ENCODE measurements around the gene FARS2. TPM values are rescaled to one million over a fixed set of nuclear protein-coding genes. Genes with fewer than 3 reads are reported as not detected.

Gene FARS2
- total RNA-seq, 1 experiment from 2014 or later: 17.8 TPM

- POLR2A ChIA-PET (ENCODE audit: low non-redundant PET): interaction anchor here (0.6 to 0.7 kb wide), 2 partner anchors 31 to 81 kb away, joined by 5 read pairs; partner anchors contain the start of gene LYRM4
- no peaks in the 10 kb centered on the region for H3K36me3 ChIP-seq (ENCODE audit: insufficient read depth, low read length, poor library complexity, severe bottlenecking)
- intact Hi-C loops (cut with micrococcal nuclease; ENCODE audit: unreplicated experiment): no loop called here
- H3K4me1 ChIP-seq (ENCODE audit: insufficient read depth, low read length, poor library complexity, severe bottlenecking): no peaks in the 10 kb centered on the region
- no TSS peak for BruUV-seq (replicated peaks)
- no peaks in the 10 kb centered on the region for H3K9me3 ChIP-seq (ENCODE audit: low read depth, low read length, poor library complexity, severe bottlenecking)
- no peak overlapping the region for H3K4me3 ChIP-seq (ENCODE audit: low read depth, low read length, poor library complexity, severe bottlenecking)
- H3K27ac ChIP-seq (ENCODE audit: low read depth, low read length, poor library complexity, severe bottlenecking): no peak overlapping the region
- CTCF ChIA-PET: no interaction called here
- no peak for DNase-seq (ENCODE audit: low spot score)
- no peaks in the 10 kb centered on the region for H3K27me3 ChIP-seq (replicated peaks; ENCODE audit: insufficient read depth, low read depth, low read length, poor library complexity)
- TF ChIP-seq EZH2 (IDR thresholded peaks at IDR 0.05; ENCODE audit: borderline replicate concordance, low read depth, low read length, poor library complexity, severe bottlenecking): no peak
Measured at GRCh38 chr6:5341845-5342244, 80.5 kb downstream of the FARS2 start.

GRCh38 chr6:5343998-5344397 lies 82.7 kb downstream of the FARS2 start:
- no peak for DNase-seq (ENCODE audit: low spot score)
- Histone ChIP-seq H3K36me3 (ENCODE audit: insufficient read depth, low read length, poor library complexity, severe bottlenecking) (no peaks in the 10 kb centered on the region), H3K27ac (ENCODE audit: low read depth, low read length, poor library complexity, severe bottlenecking) (no peak overlapping the region), H3K4me3 (ENCODE audit: low read depth, low read length, poor library complexity, severe bottlenecking) (no peak overlapping the region), H3K9me3 (ENCODE audit: low read depth, low read length, poor library complexity, severe bottlenecking) (no peaks in the 10 kb centered on the region), H3K27me3 (replicated peaks; ENCODE audit: insufficient read depth, low read depth, low read length, poor library complexity) (no peaks in the 10 kb centered on the region), H3K4me1 (ENCODE audit: insufficient read depth, low read length, poor library complexity, severe bottlenecking) (no peaks in the 10 kb centered on the region)
- no TSS peak for BruUV-seq (replicated peaks)
- POLR2A ChIA-PET (ENCODE audit: low non-redundant PET): no interaction called here
- CTCF ChIA-PET: no interaction called here
- TF ChIP-seq CTCF (conservative IDR thresholded peaks at IDR 0.05; ENCODE audit: low read depth, low read length): no peak
- no peak for TF ChIP-seq EZH2 (IDR thresholded peaks at IDR 0.05; ENCODE audit: borderline replicate concordance, low read depth, low read length, poor library complexity, severe bottlenecking)
- intact Hi-C loops (cut with micrococcal nuclease; ENCODE audit: unreplicated experiment): no loop called here

GRCh38 chr6:5345324-5345723 lies 84.0 kb downstream of the FARS2 start:
- Histone ChIP-seq H3K4me1 (ENCODE audit: insufficient read depth, low read length, poor library complexity, severe bottlenecking) (no peaks in the 10 kb centered on the region), H3K4me3 (ENCODE audit: low read depth, low read length, poor library complexity, severe bottlenecking) (no peak overlapping the region), H3K27me3 (replicated peaks; ENCODE audit: insufficient read depth, low read depth, low read length, poor library complexity) (no peaks in the 10 kb centered on the region), H3K9me3 (ENCODE audit: low read depth, low read length, poor library complexity, severe bottlenecking) (no peaks in the 10 kb centered on the region), H3K27ac (ENCODE audit: low read depth, low read length, poor library complexity, severe bottlenecking) (no peak overlapping the region), H3K36me3 (ENCODE audit: insufficient read depth, low read length, poor library complexity, severe bottlenecking) (no peaks in the 10 kb centered on the region)
- DNase-seq (ENCODE audit: low spot score): no peak
- intact Hi-C loops (cut with micrococcal nuclease; ENCODE audit: unreplicated experiment): no loop called here
- no TSS peak for BruUV-seq (replicated peaks)
- TF ChIP-seq EZH2 (IDR thresholded peaks at IDR 0.05; ENCODE audit: borderline replicate concordance, low read depth, low read length, poor library complexity, severe bottlenecking): no peak
- ChIA-PET CTCF (no interaction called here), POLR2A (ENCODE audit: low non-redundant PET) (no interaction called here)

GRCh38 chr6:5351552-5352210 lies 90.4 kb downstream of the FARS2 start:
- intact Hi-C loops (cut with micrococcal nuclease; ENCODE audit: unreplicated experiment): no loop called here
- no TSS peak for BruUV-seq (replicated peaks)
- Histone ChIP-seq H3K36me3 (ENCODE audit: insufficient read depth, low read length, poor library complexity, severe bottlenecking) (no peaks in the 10 kb centered on the region), H3K27me3 (replicated peaks; ENCODE audit: insufficient read depth, low read depth, low read length, poor library complexity) (no peaks in the 10 kb centered on the region), H3K4me1 (ENCODE audit: insufficient read depth, low read length, poor library complexity, severe bottlenecking) (no peaks in the 10 kb centered on the region), H3K4me3 (ENCODE audit: low read depth, low read length, poor library complexity, severe bottlenecking) (no peak overlapping the region), H3K27ac (ENCODE audit: low read depth, low read length, poor library complexity, severe bottlenecking) (no peak overlapping the region), H3K9me3 (ENCODE audit: low read depth, low read length, poor library complexity, severe bottlenecking) (no peaks in the 10 kb centered on the region)
- CTCF ChIA-PET: no interaction called here
- DNase-seq (ENCODE audit: low spot score): no peak
- TF ChIP-seq CTCF (conservative IDR thresholded peaks at IDR 0.05; ENCODE audit: low read depth, low read length) (no peak), EZH2 (IDR thresholded peaks at IDR 0.05; ENCODE audit: borderline replicate concordance, low read depth, low read length, poor library complexity, severe bottlenecking) (no peak)
- POLR2A ChIA-PET (ENCODE audit: low non-redundant PET): no interaction called here

Data from A673 (cell line).